ENCODE results near the gene MAD1L1. TPM values are rescaled to one million over a fixed set of nuclear protein-coding genes. Genes with fewer than 3 reads are reported as not detected.

Gene MAD1L1
- total and polyA plus RNA-seq, 2 of the 13 experiments (the other 11 are each of a cell fraction or from before 2014, with no cell fraction given): 17.4 to 64.7 TPM

GRCh38 chr7:1842321-1843221, 390.2 kb downstream of the MAD1L1 start (continued):
- TF ChIP-seq PBX3 (CRISPR knock-in tag; IDR thresholded peaks at IDR 0.05; ENCODE audit: borderline replicate concordance) (no peak), ZKSCAN8 (CRISPR knock-in tag; IDR thresholded peaks at IDR 0.05; ENCODE audit: borderline replicate concordance) (no peak), GPN1 (CRISPR knock-in tag; IDR thresholded peaks at IDR 0.05; ENCODE audit: borderline replicate concordance) (no peak), IRX3 (CRISPR knock-in tag; IDR thresholded peaks at IDR 0.05; ENCODE audit: borderline replicate concordance, low read depth) (no peak), AHR (CRISPR knock-in tag; IDR thresholded peaks at IDR 0.05) (no peak), ZFP41 (CRISPR knock-in tag; IDR thresholded peaks at IDR 0.05; ENCODE audit: borderline replicate concordance) (no peak; the same call in 1 of the 2 replicates), THAP8 (CRISPR knock-in tag; IDR thresholded peaks at IDR 0.05; ENCODE audit: borderline replicate concordance) (no peak), KLF13 (CRISPR knock-in tag; IDR thresholded peaks at IDR 0.05) (no peak), STAG1 (CRISPR knock-in tag; IDR thresholded peaks at IDR 0.05) (peak; percentile 48), ZNF362 (CRISPR knock-in tag; IDR thresholded peaks at IDR 0.05; ENCODE audit: borderline replicate concordance) (no peak), XBP1 (CRISPR knock-in tag; IDR thresholded peaks at IDR 0.05) (no peak), TERF1 (CRISPR knock-in tag; IDR thresholded peaks at IDR 0.05) (no peak), NBN (conservative IDR thresholded peaks at IDR 0.05) (no peak), ZNF230 (CRISPR knock-in tag; IDR thresholded peaks at IDR 0.05) (no peak), LBX2 (CRISPR knock-in tag; IDR thresholded peaks at IDR 0.05; ENCODE audit: borderline replicate concordance) (no peak), ZNF30 (CRISPR knock-in tag; IDR thresholded peaks at IDR 0.05) (no peak), YEATS2 (CRISPR knock-in tag; IDR thresholded peaks at IDR 0.05; ENCODE audit: borderline replicate concordance) (0 out of 2 replicates have a peak, but pooled peaks have one; percentile 20), CREM (IDR thresholded peaks at IDR 0.05) (no peak), CREM (CRISPR knock-in tag; IDR thresholded peaks at IDR 0.05) (no peak)
- TF ChIP-seq, protein P1, sequence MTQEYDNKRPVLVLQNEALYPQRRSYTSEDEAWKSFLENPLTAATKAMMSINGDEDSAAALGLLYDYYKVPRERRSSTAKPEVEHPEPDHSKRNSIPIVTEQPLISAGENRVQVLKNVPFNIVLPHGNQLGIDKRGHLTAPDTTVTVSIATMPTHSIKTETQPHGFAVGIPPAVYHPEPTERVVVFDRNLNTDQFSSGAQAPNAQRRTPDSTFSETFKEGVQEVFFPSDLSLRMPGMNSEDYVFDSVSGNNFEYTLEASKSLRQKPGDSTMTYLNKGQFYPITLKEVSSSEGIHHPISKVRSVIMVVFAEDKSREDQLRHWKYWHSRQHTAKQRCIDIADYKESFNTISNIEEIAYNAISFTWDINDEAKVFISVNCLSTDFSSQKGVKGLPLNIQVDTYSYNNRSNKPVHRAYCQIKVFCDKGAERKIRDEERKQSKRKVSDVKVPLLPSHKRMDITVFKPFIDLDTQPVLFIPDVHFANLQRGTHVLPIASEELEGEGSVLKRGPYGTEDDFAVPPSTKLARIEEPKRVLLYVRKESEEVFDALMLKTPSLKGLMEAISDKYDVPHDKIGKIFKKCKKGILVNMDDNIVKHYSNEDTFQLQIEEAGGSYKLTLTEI (CRISPR knock-in tag; conservative IDR thresholded peaks at IDR 0.05): no peak
- TF ChIP-seq, protein P2, sequence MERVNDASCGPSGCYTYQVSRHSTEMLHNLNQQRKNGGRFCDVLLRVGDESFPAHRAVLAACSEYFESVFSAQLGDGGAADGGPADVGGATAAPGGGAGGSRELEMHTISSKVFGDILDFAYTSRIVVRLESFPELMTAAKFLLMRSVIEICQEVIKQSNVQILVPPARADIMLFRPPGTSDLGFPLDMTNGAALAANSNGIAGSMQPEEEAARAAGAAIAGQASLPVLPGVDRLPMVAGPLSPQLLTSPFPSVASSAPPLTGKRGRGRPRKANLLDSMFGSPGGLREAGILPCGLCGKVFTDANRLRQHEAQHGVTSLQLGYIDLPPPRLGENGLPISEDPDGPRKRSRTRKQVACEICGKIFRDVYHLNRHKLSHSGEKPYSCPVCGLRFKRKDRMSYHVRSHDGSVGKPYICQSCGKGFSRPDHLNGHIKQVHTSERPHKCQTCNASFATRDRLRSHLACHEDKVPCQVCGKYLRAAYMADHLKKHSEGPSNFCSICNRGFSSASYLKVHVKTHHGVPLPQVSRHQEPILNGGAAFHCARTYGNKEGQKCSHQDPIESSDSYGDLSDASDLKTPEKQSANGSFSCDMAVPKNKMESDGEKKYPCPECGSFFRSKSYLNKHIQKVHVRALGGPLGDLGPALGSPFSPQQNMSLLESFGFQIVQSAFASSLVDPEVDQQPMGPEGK (CRISPR knock-in tag; IDR thresholded peaks at IDR 0.05): peak; percentile 83

Measured in HepG2 (cell line).